ENCODE results near the gene SMAD3. TPM values are rescaled to one million over a fixed set of nuclear protein-coding genes. Genes with fewer than 3 reads are reported as not detected.

SMAD3 gene
- total RNA-seq, 3 donors from 2014 or later, result 22.5 to 44.6 (median 33.4) TPM

GRCh38 chr15:67059127-67059553, 6.3 kb upstream of the SMAD3 start:
- Histone ChIP-seq H3K9me3 (no peaks in the 10 kb centered on the region), H3K4me3 (no peak overlapping the region), H3K27me3 (no peaks in the 10 kb centered on the region), H3K27ac (no peak overlapping the region), H3K36me3 (no peaks in the 10 kb centered on the region), H3K4me1 (no peaks in the 10 kb centered on the region)
- DNase-seq (ENCODE audit: low spot score in 2 of 2), result no peak
- TF ChIP-seq CTCF (IDR thresholded peaks at IDR 0.05) (no peak), POLR2A (IDR thresholded peaks at IDR 0.05) (no peak), POLR2AphosphoS5 (IDR thresholded peaks at IDR 0.05) (no peak)
- intact Hi-C loops (cut with DNase I; ENCODE audit: low total_unique reads), result no loop called here

- H3K4me1 ChIP-seq, result no peaks in the 10 kb centered on the region
- no peak overlapping the region for H3K27ac ChIP-seq
- no peak for DNase-seq (ENCODE audit: low spot score in 2 of 2)
- no peak for TF ChIP-seq POLR2AphosphoS5 (IDR thresholded peaks at IDR 0.05)
- TF ChIP-seq CTCF (IDR thresholded peaks at IDR 0.05), result no peak
- H3K36me3 ChIP-seq, result no peaks in the 10 kb centered on the region
- intact Hi-C loops (cut with DNase I; ENCODE audit: low total_unique reads), result no loop called here
- H3K27me3 ChIP-seq, result no peaks in the 10 kb centered on the region
- H3K4me3 ChIP-seq, result no peak overlapping the region
- no peaks in the 10 kb centered on the region for H3K9me3 ChIP-seq
These were observed 3.5 kb upstream of the SMAD3 start for GRCh38 chr15:67061811-67062368.

- TF ChIP-seq POLR2A (IDR thresholded peaks at IDR 0.05) (no peak), CTCF (IDR thresholded peaks at IDR 0.05) (no peak), POLR2AphosphoS5 (IDR thresholded peaks at IDR 0.05) (no peak)
- intact Hi-C loops (cut with DNase I; ENCODE audit: low total_unique reads), result no loop called here
These were observed 2.9 kb upstream of the SMAD3 start for GRCh38 chr15:67062369-67062985.

GRCh38 chr15:67063689-67064606, 1.5 kb upstream of the SMAD3 start:
- H3K4me1 ChIP-seq, result no peaks in the 10 kb centered on the region
- H3K9me3 ChIP-seq, result no peaks in the 10 kb centered on the region
- H3K36me3 ChIP-seq, result no peaks in the 10 kb centered on the region
- intact Hi-C loops (cut with DNase I; ENCODE audit: low total_unique reads), result no loop called here
- peak overlapping the region in 1 of 2 donors; percentile 86 for H3K27ac ChIP-seq
- no peak for DNase-seq (ENCODE audit: low spot score in 2 of 2)
- H3K4me3 ChIP-seq, result peak overlapping the region in 1 of 3 donors; percentile 19
- no peaks in the 10 kb centered on the region for H3K27me3 ChIP-seq
- TF ChIP-seq CTCF (IDR thresholded peaks at IDR 0.05) (no peak), POLR2AphosphoS5 (IDR thresholded peaks at IDR 0.05) (no peak), POLR2A (IDR thresholded peaks at IDR 0.05) (no peak)

More at GRCh38 chr15:67062369-67062985, 2.9 kb upstream of the SMAD3 start:
- Histone ChIP-seq H3K4me1 (no peaks in the 10 kb centered on the region), H3K36me3 (no peaks in the 10 kb centered on the region), H3K27ac (no peak overlapping the region), H3K4me3 (no peak overlapping the region), H3K9me3 (no peaks in the 10 kb centered on the region), H3K27me3 (no peaks in the 10 kb centered on the region)
- no peak for DNase-seq (ENCODE audit: low spot score in 2 of 2)
